NCI-H2227 treated with DMSO at 0.1 percent for 48 hours (cell line): Measurements from ENCODE around the gene ZNF618.

ENCODE experiments used
- DNase-seq: peaks from one replicate; lab custom pipeline; 2025; lab: John Stamatoyannopoulos, UW

The ZNF618 gene

DNA sequence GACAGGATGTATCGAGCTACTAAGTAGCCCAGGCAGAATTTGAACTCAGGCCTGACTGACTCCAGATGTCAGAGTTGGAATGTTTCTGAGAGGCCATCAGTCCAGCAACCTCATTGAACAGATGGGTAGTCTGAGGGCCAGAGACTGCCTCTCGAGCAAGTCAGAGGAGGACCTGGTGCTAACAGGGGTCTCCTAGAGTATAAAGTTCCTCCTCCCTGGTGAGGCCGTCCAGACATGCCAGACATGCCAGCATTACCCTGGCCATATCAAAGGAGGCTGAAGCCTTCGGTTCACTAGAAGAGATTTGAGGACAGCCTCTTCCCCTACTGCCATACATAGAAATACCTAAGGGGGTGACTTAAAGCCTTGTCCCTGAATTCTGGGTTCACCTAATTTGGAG is 81.2 kb downstream of the ZNF618 start:
- no peak for DNase-seq

DNA sequence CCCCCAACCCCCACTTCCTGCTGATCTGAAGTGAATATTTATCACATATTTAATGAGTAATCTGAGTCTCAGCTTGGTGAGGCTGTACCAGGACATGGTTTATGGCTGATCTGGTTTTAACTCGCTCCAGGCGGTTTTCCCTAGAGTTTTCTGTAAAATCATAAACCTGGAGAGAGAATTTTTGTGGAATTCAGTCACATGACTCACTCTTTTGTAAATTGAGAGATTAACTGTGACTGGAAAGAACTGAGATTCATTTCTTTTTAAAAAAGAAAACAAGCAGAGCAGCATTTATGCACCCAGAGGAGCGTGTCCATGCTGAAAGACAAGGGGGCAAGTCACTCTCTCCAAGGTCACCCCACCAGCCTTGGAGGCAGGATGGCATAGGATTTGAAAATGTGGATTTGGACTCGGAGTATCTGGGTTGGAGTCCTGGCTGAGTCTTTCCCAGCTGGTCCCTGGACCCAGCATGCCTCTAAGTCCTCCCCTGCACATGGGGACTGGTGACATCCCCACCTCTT is 81.8 kb downstream of the ZNF618 start:
- no peak for DNase-seq

DNA sequence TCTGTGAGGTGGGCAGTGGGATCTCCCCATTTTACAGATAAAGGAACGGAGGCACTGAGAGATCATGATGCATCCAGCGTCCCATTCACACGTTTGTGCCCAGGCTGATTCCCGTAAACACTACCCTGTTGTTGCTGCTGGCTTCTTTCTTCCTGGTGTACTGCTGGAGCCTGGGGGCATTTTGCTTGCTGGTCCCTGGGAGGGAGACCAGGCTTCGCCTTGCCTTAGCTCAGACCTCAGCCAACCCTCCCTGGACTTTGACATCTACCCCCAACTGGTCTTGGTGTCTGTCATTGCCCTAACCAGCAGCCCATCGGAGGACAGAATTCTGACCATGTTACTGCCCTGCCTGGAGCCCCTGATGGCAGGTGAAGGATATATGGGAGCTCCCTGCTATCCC is 82.4 kb downstream of the ZNF618 start:
- no peak for DNase-seq

DNA sequence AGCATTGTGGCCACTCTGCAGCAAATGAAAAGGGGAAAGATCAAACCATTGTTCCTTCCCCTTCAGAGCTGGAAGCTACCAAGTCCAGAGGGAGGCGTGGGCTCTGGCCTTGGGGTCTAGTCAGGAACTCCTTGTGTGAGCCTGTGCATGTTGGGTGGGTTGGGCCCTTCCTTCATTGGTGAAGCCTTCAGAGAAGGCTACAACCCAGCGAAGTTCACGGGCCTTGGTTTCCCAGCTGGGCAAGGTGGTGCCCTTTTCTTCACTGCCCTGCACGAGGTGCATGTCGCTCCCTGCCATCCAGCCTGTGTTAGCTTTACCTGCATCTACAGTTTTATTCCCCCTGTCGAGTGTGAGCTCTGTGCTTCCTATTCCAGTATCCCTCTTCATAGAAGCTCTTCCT is 84.7 kb downstream of the ZNF618 start:
- DNase-seq, result no peak

DNA sequence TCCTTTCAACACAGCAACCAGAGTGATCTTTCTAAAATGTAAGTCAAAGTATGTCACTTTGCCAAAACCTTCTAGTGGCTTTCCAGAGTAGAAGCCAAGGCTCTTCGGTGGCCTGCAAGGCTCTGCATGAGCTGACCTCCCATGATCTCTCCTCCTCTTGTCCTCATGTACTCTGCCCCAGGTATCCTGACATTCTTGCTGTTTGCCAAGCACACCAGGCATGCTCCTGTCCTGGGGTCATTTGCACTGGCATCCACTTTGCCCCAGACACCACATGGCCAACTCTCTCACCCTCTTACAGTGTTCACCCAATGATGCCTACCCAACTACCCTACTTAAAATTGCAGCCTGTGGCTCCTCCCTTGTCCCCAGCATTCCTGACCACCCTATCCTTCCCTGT is 86.3 kb downstream of the ZNF618 start:
- no peak for DNase-seq

DNA sequence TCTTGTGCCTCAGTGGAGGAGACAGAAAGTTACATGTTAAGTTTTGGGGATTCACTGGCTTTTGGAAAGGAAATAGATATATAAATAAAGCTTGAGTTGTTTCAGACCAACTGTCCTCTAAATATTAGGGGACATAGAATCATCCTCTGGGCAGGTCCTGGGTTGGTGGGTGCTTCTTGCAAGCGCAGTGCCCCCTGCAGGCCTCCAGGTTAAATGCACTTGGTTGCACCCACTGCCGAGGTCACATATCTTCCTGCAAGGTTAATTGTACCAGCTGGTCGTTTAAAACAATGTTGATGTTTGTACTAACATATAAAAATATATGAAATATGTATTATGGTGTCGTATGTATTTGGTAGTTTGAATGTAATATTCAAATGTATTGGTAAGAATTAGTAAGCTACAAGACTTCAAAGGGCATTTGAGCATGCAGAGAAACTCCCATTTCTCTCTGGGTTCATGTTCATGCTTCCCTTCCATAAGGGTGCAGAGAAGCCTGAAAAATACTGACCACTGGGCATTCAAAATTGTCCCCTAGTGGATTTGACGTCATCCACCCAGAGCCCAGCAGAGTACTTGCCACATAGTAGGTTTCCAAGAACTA is 87.0 kb downstream of the ZNF618 start:
- no peak for DNase-seq

DNA sequence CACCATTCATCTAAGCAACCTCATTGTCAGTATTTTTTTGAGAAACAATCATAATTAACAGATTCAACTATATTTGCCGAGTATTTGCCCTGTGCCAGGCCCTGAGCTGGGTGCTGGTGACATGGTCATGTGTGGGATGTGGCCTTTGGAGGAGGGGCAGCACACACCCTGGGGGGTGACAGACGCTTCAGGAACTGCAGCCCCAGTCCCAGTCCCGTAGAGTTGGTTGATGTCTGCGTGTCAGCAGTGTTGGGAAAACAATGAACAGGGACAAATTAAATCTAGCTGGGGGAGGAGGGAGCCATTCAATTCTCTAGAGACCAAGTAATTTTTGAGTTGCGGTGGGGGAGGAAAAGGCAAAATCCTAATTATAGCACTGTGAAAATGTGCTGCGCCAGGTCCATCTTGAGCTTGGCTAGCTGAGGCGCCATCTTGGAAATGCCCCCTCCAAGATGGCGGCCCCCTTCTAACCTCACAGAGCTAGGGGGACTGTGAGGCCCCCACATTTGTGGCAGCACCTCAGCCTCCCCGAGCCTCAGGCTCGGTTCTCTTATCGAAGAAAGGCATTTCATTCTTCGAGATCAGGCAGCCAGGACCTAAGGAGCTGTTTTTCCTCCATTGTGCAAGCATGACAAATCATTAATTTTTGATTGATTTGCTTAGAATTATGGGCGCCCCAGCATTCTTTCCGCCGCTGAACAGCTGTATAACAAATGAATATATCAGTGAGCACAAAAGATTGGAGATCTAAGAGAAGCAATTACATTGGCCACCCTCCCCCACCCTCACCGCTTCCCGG is 87.8 kb downstream of the ZNF618 start:
- no peak for DNase-seq

DNA sequence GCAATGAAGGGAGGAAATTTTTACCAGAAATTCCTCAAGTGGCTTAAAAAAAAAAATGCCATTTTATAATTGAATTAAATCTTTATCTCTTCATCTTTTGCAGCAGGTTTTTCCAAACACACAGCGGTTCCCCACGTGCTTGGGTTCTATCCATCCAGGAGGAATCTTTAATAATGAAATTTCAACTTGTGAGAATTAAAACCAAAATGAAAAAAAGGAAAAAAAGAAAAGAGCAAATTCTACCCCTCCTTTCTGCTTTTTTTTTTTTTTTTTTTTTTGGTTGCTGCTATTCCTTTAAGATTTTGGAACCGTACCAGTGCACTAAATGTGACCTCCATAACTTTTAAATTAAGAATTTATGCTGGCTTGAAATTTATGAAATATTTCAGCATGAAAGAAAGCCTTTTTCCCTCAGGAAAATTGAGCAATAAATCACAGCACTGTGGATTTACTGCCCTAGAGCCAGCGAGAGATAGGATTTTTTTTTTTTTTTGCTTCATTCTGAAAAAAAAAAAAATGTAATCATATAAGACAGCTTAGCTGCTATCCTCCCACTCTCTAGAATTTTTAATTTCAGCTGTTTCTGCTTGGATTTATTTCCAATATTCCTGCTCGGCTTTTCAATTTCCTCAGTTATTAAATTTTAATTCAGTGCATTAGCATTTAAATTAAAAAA is 88.5 kb downstream of the ZNF618 start:
- DNase-seq, result no peak

DNA sequence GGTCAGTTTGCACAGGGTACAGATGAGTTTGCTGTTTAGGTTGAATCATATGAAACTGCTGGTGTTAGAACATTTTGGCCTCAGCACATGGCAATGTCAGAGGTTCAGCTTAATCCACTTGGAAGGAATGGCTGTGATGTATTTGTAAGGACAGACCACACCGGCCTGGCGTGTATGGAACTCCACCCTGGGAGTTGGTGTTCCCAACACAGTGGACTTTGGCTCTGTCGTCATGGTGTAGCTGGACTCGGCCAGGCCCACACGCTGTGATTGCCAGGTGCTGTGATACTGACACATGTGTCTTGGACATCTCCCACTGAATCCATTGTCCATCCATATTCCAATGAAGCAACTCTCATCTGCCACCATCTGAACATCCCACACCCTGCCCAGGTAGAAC is 90.3 kb downstream of the ZNF618 start:
- no peak for DNase-seq

DNA sequence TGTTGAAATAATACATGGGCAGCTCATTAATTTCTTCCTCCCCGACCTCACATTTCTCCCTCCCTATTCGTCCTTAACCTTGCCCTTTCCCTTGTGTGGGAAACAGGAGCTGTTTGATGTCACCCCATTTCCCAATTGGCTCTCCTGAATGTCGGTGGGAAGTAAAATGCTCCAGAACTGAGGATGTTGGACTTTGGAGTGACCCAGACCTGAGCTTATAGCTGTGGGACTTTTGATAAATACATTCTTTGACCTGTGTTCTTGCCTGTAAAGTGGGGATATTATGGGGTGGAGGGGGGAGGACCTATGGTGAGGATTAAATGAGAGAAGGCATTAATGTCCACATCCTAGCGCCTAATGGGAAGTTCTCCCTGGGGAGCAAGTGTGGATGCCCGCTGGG is 91.3 kb downstream of the ZNF618 start:
- no peak for DNase-seq

DNA sequence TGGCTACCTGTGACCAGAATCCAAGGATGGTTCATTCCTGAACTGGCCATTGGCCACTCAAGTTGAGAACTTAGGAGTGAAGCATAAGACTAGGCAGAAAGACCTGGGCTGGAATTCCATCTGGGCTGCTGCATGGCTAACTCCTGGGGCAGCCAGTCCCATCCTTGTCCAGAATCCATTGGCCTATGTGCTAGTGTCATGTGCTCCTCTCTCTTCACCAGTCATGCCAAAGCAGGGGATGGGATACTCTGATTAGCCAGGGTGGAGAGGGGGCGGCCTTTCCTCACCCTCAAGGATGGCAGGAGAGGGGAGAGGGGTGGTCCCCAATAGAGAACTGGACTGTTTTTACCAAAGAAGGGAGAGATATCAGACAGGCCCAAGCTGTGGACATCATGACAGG is 93.2 kb downstream of the ZNF618 start:
- no peak for DNase-seq

DNA sequence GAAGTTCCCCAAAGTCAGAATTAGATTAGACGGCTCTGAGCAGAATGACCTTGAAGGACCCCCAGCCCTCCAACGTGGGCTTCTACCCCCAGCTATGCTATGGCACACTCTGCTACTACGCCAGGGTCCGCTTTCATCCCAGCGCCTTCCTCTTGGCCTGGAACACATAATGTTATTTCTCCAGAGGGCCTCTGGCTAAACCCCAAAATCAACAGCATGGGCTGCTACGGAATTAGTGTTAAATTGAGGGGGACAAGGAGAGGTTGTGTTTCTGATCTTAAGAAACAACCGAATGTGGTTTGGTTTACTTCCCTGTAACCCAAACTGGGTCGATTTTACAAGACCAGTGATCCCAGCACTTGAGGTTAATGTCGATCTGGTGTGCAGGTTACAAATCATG is 97.1 kb downstream of the ZNF618 start:
- no peak for DNase-seq

DNA sequence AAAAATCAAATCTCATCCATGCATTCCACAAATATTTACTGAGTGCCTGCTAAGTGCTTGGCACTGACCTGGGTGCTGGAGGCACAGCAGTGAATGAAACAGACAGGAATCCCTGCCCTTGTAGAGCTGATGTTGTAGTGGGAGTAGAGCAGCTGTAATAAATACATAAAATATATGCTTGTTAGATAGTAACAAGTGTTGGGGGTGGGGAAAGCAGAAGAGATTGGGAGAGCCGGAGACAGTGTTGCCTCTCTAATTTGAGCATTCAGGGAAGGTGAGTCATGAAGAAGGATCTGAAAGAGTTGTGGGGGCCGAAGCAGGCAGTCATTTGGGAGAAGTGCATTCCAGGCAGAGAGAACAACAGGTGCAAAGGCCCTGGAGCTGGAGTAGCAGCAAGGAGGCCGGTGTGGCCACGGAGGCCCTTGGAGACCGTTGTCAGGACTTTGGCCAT is 97.9 kb downstream of the ZNF618 start:
- no peak for DNase-seq

DNA sequence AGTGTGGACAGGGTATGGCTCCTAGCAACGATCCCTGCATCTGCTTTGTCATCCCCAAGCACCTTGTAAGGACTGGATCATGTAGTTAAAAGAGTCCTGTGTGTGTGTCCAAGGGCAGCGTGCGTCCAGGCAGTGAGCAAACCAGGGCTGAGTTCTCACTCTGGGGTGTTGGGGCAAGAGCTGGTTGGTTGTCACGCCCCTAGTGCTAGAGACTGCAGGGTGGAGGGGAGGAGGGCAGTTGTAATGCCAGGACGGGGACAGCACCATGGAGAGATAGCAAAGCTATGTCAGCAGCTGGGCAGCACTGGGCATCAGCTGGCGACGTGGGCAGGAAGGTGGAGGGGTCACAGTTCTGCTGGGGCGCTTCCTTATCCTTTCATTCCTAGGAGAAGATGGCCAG is 100.8 kb downstream of the ZNF618 start:
- no peak for DNase-seq

DNA sequence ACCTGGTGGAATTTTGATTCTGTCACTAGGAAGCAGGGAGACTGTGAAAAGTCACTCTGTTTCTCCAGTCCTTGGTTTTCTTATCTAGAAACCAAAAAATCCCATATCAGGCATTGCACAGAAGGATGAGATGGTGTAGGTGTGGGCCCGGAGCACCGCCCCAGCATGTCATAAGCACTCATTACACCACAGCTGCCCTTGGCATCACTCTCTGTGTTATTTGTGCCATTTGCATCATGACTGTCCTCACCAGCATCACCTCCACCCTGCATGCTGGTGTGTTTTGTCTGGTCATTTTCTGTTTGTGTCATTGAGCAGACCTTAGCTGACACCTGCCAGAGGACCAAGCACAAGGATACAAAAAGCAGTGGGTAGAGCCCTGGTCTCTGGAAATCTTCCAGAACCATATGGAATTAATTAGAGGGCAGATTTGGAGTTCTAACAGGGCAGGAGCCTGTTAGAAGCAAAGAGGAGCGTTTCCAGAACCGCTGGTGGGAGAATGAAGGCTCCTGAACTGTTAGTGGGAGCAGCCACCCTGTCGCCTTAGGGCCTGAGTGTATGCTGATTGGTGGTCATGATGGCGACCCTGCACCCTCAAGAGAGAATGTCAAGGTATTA is 102.7 kb downstream of the ZNF618 start:
- no peak for DNase-seq

DNA sequence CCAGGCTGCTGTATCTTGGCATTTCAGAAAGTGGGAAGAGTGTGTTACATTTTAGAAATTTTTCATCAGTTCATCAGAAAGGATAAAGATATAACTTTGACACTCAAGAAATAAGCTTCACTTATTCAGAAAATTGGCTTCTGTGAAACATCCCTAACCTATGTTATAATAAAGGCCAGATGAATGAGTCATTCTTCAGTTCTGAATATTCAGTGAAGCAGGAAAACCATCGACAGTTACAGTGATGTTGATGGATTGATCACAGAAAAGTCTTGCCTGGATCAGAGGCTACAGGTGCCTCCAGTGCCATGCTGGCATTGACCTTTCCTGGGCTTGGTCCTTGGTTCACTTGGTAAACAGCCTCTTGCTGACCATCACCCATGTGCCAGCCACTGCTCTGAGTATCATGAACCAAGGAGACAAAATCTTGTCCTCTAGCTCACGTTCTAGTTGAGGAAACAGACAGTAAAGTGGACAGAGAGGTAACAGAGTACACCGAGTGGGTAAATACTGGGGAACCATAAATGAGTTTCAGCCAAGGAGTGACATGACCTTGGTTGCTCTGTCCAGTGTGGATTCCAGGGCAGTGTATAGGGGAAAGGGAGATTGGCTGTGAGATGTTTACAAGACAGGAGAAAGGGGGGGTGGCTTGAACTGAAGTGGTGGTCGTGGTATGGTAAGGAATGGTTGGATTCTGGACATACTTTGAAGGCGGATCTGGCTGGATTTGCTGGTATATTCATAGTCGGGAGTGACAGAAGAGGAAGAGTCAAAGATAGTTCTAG is 103.4 kb downstream of the ZNF618 start:
- no peak for DNase-seq

DNA sequence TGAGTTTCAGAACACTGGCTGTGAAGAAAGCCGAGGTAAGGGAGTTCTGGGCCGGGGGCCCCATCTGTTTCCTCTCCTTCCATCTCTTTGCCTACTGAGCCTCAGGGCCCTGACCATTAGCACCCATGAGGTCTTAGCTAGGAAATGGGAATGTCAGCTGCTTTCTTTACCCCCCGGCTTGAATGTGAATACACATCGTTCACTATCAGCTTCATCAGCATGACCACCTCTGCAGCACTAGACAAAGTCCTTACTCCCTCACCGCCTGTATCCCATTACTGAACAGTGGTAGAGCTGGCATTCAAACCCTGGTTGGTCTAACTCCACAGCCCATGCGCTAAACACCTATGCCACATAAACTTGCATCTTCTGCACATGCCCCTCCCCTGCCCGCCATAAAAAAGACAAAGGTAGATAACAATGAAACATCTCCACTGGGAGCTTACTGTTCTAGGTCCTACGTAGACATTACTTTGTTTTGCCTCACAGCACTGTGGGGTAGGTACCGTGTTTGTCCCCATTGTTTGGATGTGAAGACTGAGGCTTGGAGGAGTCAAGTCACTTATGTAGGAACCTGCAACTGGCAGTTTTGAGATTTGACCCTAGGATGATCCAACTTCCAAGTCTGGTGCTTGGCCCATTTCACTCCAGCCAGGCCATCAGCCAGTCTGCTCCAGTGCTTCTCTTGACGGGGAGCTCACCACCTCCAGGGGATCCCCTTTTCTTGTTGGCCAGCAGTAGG is 108.7 kb downstream of the ZNF618 start:
- no peak for DNase-seq

DNA sequence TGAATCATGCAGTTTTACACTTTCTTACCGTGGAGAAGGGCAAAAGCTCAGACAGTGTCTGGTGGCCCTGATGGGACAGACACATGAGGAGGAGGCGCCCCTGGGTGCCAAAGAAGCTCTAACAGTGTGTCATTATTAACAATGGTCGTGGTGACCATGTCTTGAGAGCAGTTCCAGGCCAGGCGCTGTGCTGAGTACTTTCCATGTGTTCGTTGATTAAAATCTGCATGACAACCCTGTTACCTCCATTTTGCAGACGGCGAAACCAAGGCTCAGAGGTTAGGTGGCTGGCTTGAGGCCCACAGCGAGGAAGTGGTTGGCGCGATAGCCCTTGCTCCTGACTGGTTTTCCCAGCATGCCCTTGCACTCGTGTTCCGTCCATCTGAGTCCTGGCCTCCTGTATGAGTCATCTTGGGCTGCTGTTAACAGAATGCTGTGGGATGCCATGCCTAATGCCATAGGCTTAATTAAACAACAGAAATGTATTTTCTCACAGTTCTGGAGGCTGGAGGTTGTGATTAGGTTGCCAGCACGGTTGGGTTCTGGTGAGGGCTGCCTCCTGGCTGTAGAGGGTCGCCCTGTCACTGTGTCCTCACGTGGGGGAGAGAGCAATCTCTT is 110.0 kb downstream of the ZNF618 start:
- DNase-seq, result no peak

DNA sequence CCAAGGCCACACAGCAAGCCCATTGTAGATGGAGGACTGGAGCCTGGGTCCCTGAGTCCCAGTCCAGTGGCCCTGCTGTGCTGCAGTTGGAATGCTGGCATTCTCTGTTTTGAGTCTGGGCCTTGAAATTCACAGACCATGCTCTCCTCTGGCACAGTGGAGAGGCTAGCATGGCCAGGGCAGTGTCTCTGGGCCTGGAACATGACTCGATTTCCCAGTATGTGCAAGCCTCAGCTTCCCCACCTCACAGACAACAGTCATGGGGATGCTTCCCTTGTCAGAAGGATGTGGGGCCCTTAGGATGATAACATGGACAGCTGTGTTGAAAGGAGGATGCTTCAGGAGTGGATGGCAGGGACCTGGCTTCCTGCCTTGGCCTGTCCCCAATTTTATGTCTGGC is 110.8 kb downstream of the ZNF618 start:
- no peak for DNase-seq

DNA sequence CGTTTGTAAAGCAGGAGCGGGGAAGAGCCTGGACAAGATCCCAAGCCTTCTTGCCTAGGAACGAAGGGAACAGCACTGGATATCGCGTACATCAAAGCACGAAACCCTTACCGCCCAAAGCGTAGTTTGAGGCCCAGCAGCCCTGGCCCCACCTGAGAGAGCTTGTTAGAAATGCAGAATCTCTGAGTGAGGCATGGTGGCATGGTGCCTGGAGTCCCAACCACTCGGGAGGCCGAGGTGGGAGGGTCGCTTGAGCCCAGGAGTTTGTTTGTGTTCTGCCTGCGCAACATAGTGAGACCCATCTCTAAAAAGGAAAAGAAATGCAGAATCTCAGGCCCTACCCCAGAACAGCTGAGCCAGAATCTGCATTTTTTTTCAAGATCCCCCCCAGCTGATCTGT is 111.4 kb downstream of the ZNF618 start:
- DNase-seq, result no peak
